ENCODE measurements around the gene LY9. TPM values are rescaled to one million over a fixed set of nuclear protein-coding genes. Genes with fewer than 3 reads are reported as not detected.
A peak's percentile ranks its signal among the peaks of the same experiment; 100 is the strongest.

Gene LY9
- total and polyA plus RNA-seq, 9 donors, result 0.15 to 2.9 (median 0.45) TPM; not detected in 2

- H3K4me1 ChIP-seq (ENCODE audit: insufficient read depth), result peaks cover 5% of the 10 kb centered on the region
- H3K9me3 ChIP-seq, result no peaks in the 10 kb centered on the region
- H3K27ac ChIP-seq, result no peak overlapping the region
- no peaks in the 10 kb centered on the region for H3K27me3 ChIP-seq
- 94 to 96% (median 95%) methylated on average over 5 of the region's 5 CpGs for WGBS, 3 donors
- no peak for TF ChIP-seq POLR2A (IDR thresholded peaks at IDR 0.05)
- no peak for TF ChIP-seq EP300 (IDR thresholded peaks at IDR 0.05)
- TF ChIP-seq CTCF (IDR thresholded peaks at IDR 0.05), result no peak
- intact Hi-C loops (cut with DNase I), result no loop called here
- DNase-seq, result no peak
- H3K36me3 ChIP-seq, result no peaks in the 10 kb centered on the region
- H3K4me3 ChIP-seq, result no peak overlapping the region
Observed at GRCh38 chr1:160859166-160859565, 63.2 kb downstream of the LY9 start.

- no peak for DNase-seq
- 71 to 89% (median 83%) methylated on average over 5 of the region's 5 CpGs for WGBS, 3 donors
- peaks cover 9% of the 10 kb centered on the region for H3K4me1 ChIP-seq (ENCODE audit: insufficient read depth)
- H3K4me3 ChIP-seq, result no peak overlapping the region
- H3K36me3 ChIP-seq, result no peaks in the 10 kb centered on the region
- TF ChIP-seq POLR2A (IDR thresholded peaks at IDR 0.05), result no peak
- TF ChIP-seq CTCF (IDR thresholded peaks at IDR 0.05), result no peak
- no peak for TF ChIP-seq EP300 (IDR thresholded peaks at IDR 0.05)
- no peaks in the 10 kb centered on the region for H3K27me3 ChIP-seq
- no peak overlapping the region for H3K27ac ChIP-seq
- intact Hi-C loops (cut with DNase I), result no loop called here
- no peaks in the 10 kb centered on the region for H3K9me3 ChIP-seq
Observed at GRCh38 chr1:160860840-160861505, 65.0 kb downstream of the LY9 start.

GRCh38 chr1:160862203-160863060 is 66.5 kb downstream of the LY9 start, which contains the start of gene CD244:
Gene CD244 (minus strand): TSS chr1:160862887. CDS start chr1:160862677, 210 bp downstream.
- no peak within 1 kb of the TSS for H3K27ac ChIP-seq
- intact Hi-C loops (cut with DNase I), result no loop called here
- WGBS, 3 donors, result 72 to 79% (median 77%) methylated on average over 12 of the region's 12 CpGs
- DNase-seq, result peak in 1 of 5 donors; percentile 22
- no peaks in the 10 kb centered on the region for H3K36me3 ChIP-seq
- no peaks in the 10 kb centered on the region for H3K27me3 ChIP-seq
- H3K4me1 ChIP-seq (ENCODE audit: insufficient read depth), result peaks cover 9% of the 10 kb centered on the region
- no peak within 1 kb of the TSS for H3K4me3 ChIP-seq
- H3K9me3 ChIP-seq, result no peaks in the 10 kb centered on the region
- no peak for TF ChIP-seq EP300 (IDR thresholded peaks at IDR 0.05)
- TF ChIP-seq POLR2A (IDR thresholded peaks at IDR 0.05), result no peak
- no peak for TF ChIP-seq CTCF (IDR thresholded peaks at IDR 0.05)

DNA sequence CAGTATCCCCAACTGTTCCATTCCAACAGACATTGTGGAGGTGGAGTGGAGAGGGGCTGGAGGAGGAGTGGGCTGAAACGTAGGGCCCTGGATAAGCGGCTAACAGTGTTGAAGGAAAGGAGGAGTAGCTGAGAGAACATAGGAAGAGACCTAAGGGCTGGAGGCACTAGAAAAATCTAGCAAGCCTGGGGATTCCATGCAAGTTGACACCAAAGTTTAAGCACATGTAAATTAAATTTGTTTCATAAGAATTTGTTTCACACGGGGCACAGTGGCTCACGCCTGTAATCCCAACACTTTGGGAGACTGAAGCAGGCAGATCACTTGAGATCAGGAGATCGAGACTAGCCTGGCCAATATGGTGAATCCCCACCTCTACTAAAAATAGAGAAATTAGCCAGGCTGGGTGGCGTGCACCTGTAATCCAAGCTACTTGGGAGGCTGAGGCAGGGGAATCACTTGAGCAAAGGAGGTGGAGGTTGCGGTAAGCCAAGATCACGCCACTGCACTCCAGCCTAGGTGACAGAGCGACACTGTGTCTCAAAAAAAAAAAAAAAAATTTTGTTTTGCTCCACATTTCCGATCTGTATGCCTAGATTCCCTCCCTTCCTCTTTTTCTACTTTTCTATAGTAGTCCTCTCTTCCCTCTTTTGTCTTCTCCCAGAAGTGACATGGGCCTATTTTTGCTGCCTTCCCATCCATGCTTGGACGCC is 67.2 kb downstream of the LY9 start:
- no peak for DNase-seq
- Histone ChIP-seq H3K4me1 (ENCODE audit: insufficient read depth) (peaks cover 9% of the 10 kb centered on the region), H3K27me3 (no peaks in the 10 kb centered on the region), H3K9me3 (no peaks in the 10 kb centered on the region), H3K36me3 (no peaks in the 10 kb centered on the region), H3K4me3 (no peak overlapping the region), H3K27ac (no peak overlapping the region)
- TF ChIP-seq EP300 (IDR thresholded peaks at IDR 0.05), result no peak
- TF ChIP-seq POLR2A (IDR thresholded peaks at IDR 0.05), result no peak
- no peak for TF ChIP-seq CTCF (IDR thresholded peaks at IDR 0.05)
- intact Hi-C loops (cut with DNase I), result no loop called here
- 86 to 92% (median 90%) methylated on average over 11 of the region's 11 CpGs for WGBS, 3 donors

Data from ovary (tissue), 9 donors.